ENCODE measurements around the gene ABHD15.

The ABHD15 gene

GRCh38 chr17:29569245-29569950, 2.6 kb upstream of the ABHD15 start:
- Histone ChIP-seq H3K9me3 (ENCODE audit: insufficient read depth, low read length) (no peaks in the 10 kb centered on the region), H3K4me3 (ENCODE audit: insufficient read length, low read depth) (peak overlapping the region; percentile 73), H3K27me3 (ENCODE audit: insufficient read depth, insufficient read length) (peaks cover 21% of the 10 kb centered on the region), H3K4me1 (ENCODE audit: insufficient read depth, insufficient read length) (no peaks in the 10 kb centered on the region), H3K36me3 (ENCODE audit: insufficient read depth, insufficient read length, low read length) (peaks cover 24% of the 10 kb centered on the region), H3K9ac (ENCODE audit: insufficient read length, low read depth) (peak overlapping the region; percentile 89)
- DNase-seq (ENCODE audit: low read depth, low spot score) = no peak
- TF ChIP-seq SUZ12 (IDR thresholded peaks at IDR 0.05; ENCODE audit: extremely low read depth, insufficient read depth, insufficient read length) = no peak
- TF ChIP-seq ZNF274 (IDR thresholded peaks at IDR 0.05; ENCODE audit: low read depth, low read length) = no peak

DNA sequence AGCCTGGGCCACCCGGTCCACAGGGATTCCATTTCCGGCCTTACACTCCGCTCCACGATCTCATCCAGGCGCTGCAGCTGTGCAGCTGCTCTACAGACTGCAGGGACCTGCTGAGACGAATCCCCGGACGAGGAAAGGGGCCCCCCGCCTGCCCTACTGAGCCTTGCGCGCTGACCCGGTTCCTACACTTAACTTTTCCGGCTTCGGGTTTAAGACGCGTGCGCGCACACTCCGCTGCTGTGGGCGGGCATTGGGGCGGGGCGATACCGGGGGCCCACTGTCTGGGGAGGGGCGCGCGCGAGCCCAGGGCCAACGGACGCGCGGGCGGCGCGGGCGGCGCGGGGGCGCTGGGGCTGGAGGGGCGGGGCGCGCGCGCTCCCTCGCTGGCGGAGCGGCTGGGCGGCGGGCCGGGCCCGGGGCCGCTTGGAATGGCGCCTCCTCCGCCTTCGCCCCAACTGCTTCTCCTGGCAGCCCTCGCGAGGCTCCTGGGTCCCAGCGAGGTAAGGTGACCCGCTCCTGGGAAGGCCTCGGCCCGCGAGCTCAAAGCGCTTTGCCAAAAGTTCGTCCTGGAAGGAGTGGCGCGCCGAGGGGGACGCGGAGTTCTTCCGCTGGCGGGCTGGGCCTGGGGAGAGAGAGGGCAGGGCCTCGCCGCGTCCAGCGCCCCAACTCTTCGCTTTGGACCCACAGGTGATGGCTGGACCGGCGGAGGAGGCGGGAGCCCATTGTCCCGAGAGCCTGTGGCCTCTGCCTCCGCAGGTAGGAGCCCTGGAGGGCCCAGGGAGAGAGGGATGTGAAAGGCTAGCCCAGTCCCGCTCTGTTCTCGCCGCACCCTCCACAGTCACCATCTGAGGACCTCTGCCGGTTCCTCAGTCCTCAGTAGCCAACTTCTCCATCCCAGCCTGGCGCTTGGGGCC, 1.8 kb upstream of the ABHD15 start, which contains the start of gene TP53I13:
TSS of gene TP53I13 (plus strand) at position 371 of the 914 bp plus-strand sequence. CDS start at position 429, 58 bp downstream.
- no peak for DNase-seq (ENCODE audit: low read depth, low spot score)
- Histone ChIP-seq H3K36me3 (ENCODE audit: insufficient read depth, insufficient read length, low read length) (peaks cover 16% of the 10 kb centered on the region), H3K9ac (ENCODE audit: insufficient read length, low read depth) (peak within 1 kb of the TSS; percentile 89), H3K4me3 (ENCODE audit: insufficient read length, low read depth) (peak within 1 kb of the TSS; percentile 73), H3K9me3 (ENCODE audit: insufficient read depth, low read length) (no peaks in the 10 kb centered on the region), H3K27me3 (ENCODE audit: insufficient read depth, insufficient read length) (peaks cover 21% of the 10 kb centered on the region), H3K4me1 (ENCODE audit: insufficient read depth, insufficient read length) (no peaks in the 10 kb centered on the region)
- TF ChIP-seq SUZ12 (IDR thresholded peaks at IDR 0.05; ENCODE audit: extremely low read depth, insufficient read depth, insufficient read length) (no peak), ZNF274 (IDR thresholded peaks at IDR 0.05; ENCODE audit: low read depth, low read length) (no peak), YY1 (IDR thresholded peaks at IDR 0.05; ENCODE audit: insufficient read depth, insufficient read length) (no peak)

- H3K36me3 ChIP-seq (ENCODE audit: insufficient read depth, insufficient read length, low read length) = peaks cover 10% of the 10 kb centered on the region
- H3K9ac ChIP-seq (ENCODE audit: insufficient read length, low read depth) = peak overlapping the region; percentile 82
- H3K27me3 ChIP-seq (ENCODE audit: insufficient read depth, insufficient read length) = peaks cover 21% of the 10 kb centered on the region
- TF ChIP-seq SUZ12 (IDR thresholded peaks at IDR 0.05; ENCODE audit: extremely low read depth, insufficient read depth, insufficient read length) (no peak), YY1 (IDR thresholded peaks at IDR 0.05; ENCODE audit: insufficient read depth, insufficient read length) (no peak), ZNF274 (IDR thresholded peaks at IDR 0.05; ENCODE audit: low read depth, low read length) (no peak)
- H3K4me3 ChIP-seq (ENCODE audit: insufficient read length, low read depth) = peak overlapping the region; percentile 68
- no peaks in the 10 kb centered on the region for H3K9me3 ChIP-seq (ENCODE audit: insufficient read depth, low read length)
- H3K4me1 ChIP-seq (ENCODE audit: insufficient read depth, insufficient read length) = no peaks in the 10 kb centered on the region
- no peak for DNase-seq (ENCODE audit: low read depth, low spot score)
Measured at GRCh38 chr17:29567554-29568330, 905 bp upstream of the ABHD15 start.

DNA sequence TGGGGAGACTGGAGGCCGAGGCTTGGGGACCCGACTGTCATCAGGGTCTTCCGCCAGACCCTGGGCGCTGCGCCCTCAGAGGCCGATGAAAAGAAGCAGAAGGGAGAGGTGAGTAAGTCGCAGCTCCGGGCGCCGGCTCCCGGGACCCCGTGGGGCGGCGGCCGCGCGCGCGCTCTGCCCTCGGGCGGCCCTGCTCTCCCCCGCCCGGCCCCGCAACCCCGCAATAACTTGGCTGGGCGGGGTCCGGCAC, 392 bp upstream of the ABHD15 start:
- no peak for DNase-seq (ENCODE audit: low read depth, low spot score)
- H3K27me3 ChIP-seq (ENCODE audit: insufficient read depth, insufficient read length) = peaks cover 21% of the 10 kb centered on the region
- H3K9ac ChIP-seq (ENCODE audit: insufficient read length, low read depth) = peak overlapping the region; percentile 82
- no peaks in the 10 kb centered on the region for H3K4me1 ChIP-seq (ENCODE audit: insufficient read depth, insufficient read length)
- no peaks in the 10 kb centered on the region for H3K9me3 ChIP-seq (ENCODE audit: insufficient read depth, low read length)
- TF ChIP-seq YY1 (IDR thresholded peaks at IDR 0.05; ENCODE audit: insufficient read depth, insufficient read length) (no peak), ZNF274 (IDR thresholded peaks at IDR 0.05; ENCODE audit: low read depth, low read length) (no peak), SUZ12 (IDR thresholded peaks at IDR 0.05; ENCODE audit: extremely low read depth, insufficient read depth, insufficient read length) (no peak)
- H3K4me3 ChIP-seq (ENCODE audit: insufficient read length, low read depth) = peak overlapping the region; percentile 68
- peaks cover 9% of the 10 kb centered on the region for H3K36me3 ChIP-seq (ENCODE audit: insufficient read depth, insufficient read length, low read length)

DNA sequence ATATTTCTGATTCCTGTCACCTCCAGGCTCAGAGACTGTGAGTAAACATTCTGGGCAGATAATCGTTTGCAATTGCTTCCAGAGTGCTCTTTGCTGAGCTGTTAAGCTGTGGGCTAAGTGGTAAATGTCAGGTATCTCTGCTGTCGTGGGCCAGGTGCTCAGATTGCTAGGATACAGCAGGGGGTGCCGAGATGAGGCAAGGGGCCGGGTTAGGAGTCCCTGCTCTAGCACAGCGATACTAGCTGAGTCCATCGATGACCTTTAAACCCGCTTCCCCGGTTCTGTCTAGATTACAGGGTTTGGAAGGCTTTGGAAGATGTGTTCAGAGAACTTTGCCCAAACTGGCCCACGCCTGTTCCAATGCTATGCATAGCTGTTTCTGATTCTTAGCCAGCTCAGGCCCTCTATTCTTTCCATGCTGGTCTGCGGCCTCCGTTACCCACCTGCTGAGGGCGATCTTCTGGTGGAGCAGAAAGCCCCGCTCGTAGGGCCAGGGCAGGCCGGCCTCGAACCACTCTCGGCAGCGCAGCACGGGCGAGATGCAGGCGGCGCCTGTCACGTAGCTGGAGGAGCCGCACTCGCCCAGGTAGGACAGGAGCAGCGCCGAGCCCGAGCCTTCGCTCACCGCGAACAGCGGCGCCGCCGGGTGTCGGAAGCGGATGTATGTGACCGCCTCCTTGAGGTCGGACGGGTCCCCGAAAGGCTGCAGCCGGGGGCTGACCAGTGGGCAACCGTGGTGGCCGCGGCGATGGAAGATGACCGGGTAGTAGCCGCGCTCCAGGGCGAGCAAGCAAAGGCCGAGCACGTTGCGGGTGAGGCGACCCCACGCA, 979 bp downstream of the ABHD15 start:
- Histone ChIP-seq H3K9me3 (ENCODE audit: insufficient read depth, low read length) (no peaks in the 10 kb centered on the region), H3K4me1 (ENCODE audit: insufficient read depth, insufficient read length) (peaks cover 3% of the 10 kb centered on the region), H3K4me3 (ENCODE audit: insufficient read length, low read depth) (peak overlapping the region; percentile 53), H3K9ac (ENCODE audit: insufficient read length, low read depth) (peak overlapping the region; percentile 74), H3K36me3 (ENCODE audit: insufficient read depth, insufficient read length, low read length) (no peaks in the 10 kb centered on the region), H3K27me3 (ENCODE audit: insufficient read depth, insufficient read length) (peaks cover 21% of the 10 kb centered on the region)
- no peak for TF ChIP-seq YY1 (IDR thresholded peaks at IDR 0.05; ENCODE audit: insufficient read depth, insufficient read length)
- TF ChIP-seq SUZ12 (IDR thresholded peaks at IDR 0.05; ENCODE audit: extremely low read depth, insufficient read depth, insufficient read length) = no peak
- no peak for TF ChIP-seq ZNF274 (IDR thresholded peaks at IDR 0.05; ENCODE audit: low read depth, low read length)
- no peak for DNase-seq (ENCODE audit: low read depth, low spot score)

DNA sequence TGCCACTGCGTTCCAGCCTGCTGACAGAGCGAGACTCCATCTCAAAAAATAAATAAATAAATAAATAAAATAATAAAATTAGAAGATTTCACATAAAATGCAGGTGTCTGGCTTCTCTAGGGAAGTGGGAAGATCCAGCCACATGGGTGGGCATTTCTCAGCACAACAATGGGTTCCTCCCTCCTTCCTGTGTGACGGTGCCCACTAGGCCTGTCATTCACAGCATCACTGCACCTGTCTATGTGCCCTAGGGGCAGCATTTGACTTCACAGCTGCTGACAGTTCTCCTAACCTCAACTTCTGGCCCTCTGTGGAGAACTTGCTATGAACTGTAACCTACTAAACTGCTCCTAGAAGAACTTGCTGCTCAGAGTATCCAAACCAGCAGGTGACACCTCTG, 3.0 kb downstream of the ABHD15 start:
- no peak for TF ChIP-seq ZNF274 (IDR thresholded peaks at IDR 0.05; ENCODE audit: low read depth, low read length)
- DNase-seq (ENCODE audit: low read depth, low spot score) = no peak
- no peak overlapping the region for H3K4me3 ChIP-seq (ENCODE audit: insufficient read length, low read depth)

More for the DNA sequence above, 3.0 kb downstream of the ABHD15 start:
- peaks cover 3% of the 10 kb centered on the region for H3K4me1 ChIP-seq (ENCODE audit: insufficient read depth, insufficient read length)
- no peak overlapping the region for H3K9ac ChIP-seq (ENCODE audit: insufficient read length, low read depth)
- H3K9me3 ChIP-seq (ENCODE audit: insufficient read depth, low read length) = no peaks in the 10 kb centered on the region
- H3K36me3 ChIP-seq (ENCODE audit: insufficient read depth, insufficient read length, low read length) = no peaks in the 10 kb centered on the region
- H3K27me3 ChIP-seq (ENCODE audit: insufficient read depth, insufficient read length) = peaks cover 21% of the 10 kb centered on the region

Data from NT2/D1 (cell line).